Stomach (tissue), 9 donors: ENCODE results near the gene SLC38A1. TPM values are rescaled to one million over a fixed set of nuclear protein-coding genes. Genes with fewer than 3 reads are reported as not detected.

Source experiments
- DNase-seq, 2 donors: peaks; one replicate each; pipeline versions ENCODE4 v3.0.0 to v3.0.0-alpha.2; 2013 to 2019
- H3K27ac ChIP-seq, 5 donors: fragments of 200-600 bp in 4 of 5; sonication (generic) in 4 of 5; one replicate each; pipeline ENCODE4 v1.5.1; 2013 to 2019; ENCODE audit warnings: mild to moderate bottlenecking in 1 of 5, moderate library complexity in 1 of 5
- H3K27me3 ChIP-seq, 3 donors: fragments of 200-600 bp; sonication (generic); one replicate each; pipeline ENCODE4 v1.5.1; 2017 to 2019; ENCODE audit warnings: mixed run types in 1 of 3
- H3K36me3 ChIP-seq, 4 donors: fragments of 200-600 bp; sonication (generic); 1 replicate in 3 of 4; 2 replicates in 1 of 4; pipeline ENCODE4 v1.5.1; 2016 to 2019
- H3K4me1 ChIP-seq, 4 donors: fragments of 200-600 bp; sonication (generic); one replicate each; pipeline ENCODE4 v1.5.1; 2016 to 2019
- H3K4me3 ChIP-seq, 4 donors: fragments of 200-600 bp; sonication (generic) in 3 of 4; one replicate each; pipeline ENCODE4 v1.5.1; 2016 to 2019; ENCODE audit warnings: mild to moderate bottlenecking in 1 of 4
- H3K9me3 ChIP-seq, 4 donors: fragments of 200-600 bp; sonication (generic); one replicate each; pipeline ENCODE4 v1.5.1; 2016 to 2019
- CTCF ChIP-seq, 7 experiments: fragments of 450-650 bp in 4 of 7; fragments of 200-600 bp in 3 of 7; sonication (generic) in 3 of 7; IDR thresholded peaks; one replicate each; pipeline ENCODE4 v1.5.1; 2016 to 2019; ENCODE audit warnings: antibody characterized with exemption in 7 of 7, control low read depth in 2 of 7, mild to moderate bottlenecking in 1 of 7
- EP300 ChIP-seq: sonication (generic); formaldehyde crosslinking; IDR thresholded peaks from one replicate; pipeline ENCODE4 v1.6.1; 2017; ENCODE audit warnings: antibody characterized with exemption
- POLR2A ChIP-seq, 4 donors: fragments of 450-650 bp; IDR thresholded peaks; one replicate each; pipeline ENCODE4 v1.6.1; 2016; ENCODE audit warnings: antibody characterized with exemption in 4 of 4, control low read depth in 2 of 4, mild to moderate bottlenecking in 1 of 4, moderate library complexity in 1 of 4
- POLR2AphosphoS5 ChIP-seq, 3 donors: sonication (generic); formaldehyde crosslinking; IDR thresholded peaks; one replicate each; pipeline ENCODE4 v1.6.1; 2016; ENCODE audit warnings: antibody characterized with exemption in 3 of 3
- WGBS, 5 donors: extraction: QIAGEN DNeasy Blood & Tissue Kit in 3 of 5; methylation state at CpG; one replicate each; pipeline versions ENCODE4 v1.1.5 to v1.1.7; 2013 to 2018; 5-methylcytosine and 5-hydroxymethylcytosine counted together
- intact Hi-C: fragments of 100-400 bp; cut with DNase I; formaldehyde crosslinking; loops from one replicate; pipeline ENCODE4 v1.15.1; 2023; ENCODE audit warnings: low total_unique reads
- polyA plus RNA-seq, 3 donors: library from polyadenylated mRNA; stranded (reverse); fragments of 200-250 nt; gene quantifications; one replicate each; pipeline ENCODE4 v1.2.3, GENCODE V29; 2013
- total RNA-seq, 5 donors: library from RNA; depleted of rRNA; stranded (reverse); fragments of >200 nt; gene quantifications; one replicate each; pipeline versions ENCODE4 v1.1.0 to v1.2.3, GENCODE V29; 2014 to 2016
- donor health status: healthy with polysubstance abuse.
- donor health status: Bipolar disorder and iron deficiency.
- donor health status: healthy.

The SLC38A1 gene
- total and polyA plus RNA-seq, 8 donors = 3.2 to 164 (median 51.6) TPM

GRCh38 chr12:46222636-46223035 lies 46.2 kb downstream of the SLC38A1 start:
- TF ChIP-seq POLR2A (IDR thresholded peaks at IDR 0.05) (no peak), EP300 (no peak), CTCF (IDR thresholded peaks at IDR 0.05) (no peak)
- intact Hi-C loops = no loop called here
- Histone ChIP-seq H3K4me3 (no peak overlapping the region), H3K27me3 (no peaks in the 10 kb centered on the region), H3K4me1 (peaks cover 0 to 74% (median 35%) of the 10 kb centered on the region in 4 donors), H3K27ac (peak overlapping the region in 1 of 5 donors; percentile 68), H3K36me3 (peaks cover 0 to 6% (median 0%) of the 10 kb centered on the region in 4 donors), H3K9me3 (no peaks in the 10 kb centered on the region)
- DNase-seq = no peak
- WGBS, 5 donors = 65 to 76% (median 67%) methylated on average over 1 of the region's 1 CpG

- H3K4me1 ChIP-seq = peaks cover 0 to 79% (median 39%) of the 10 kb centered on the region in 4 donors
- peak overlapping the region in 2 of 5 donors; percentile 7 to 68 for H3K27ac ChIP-seq
- H3K27me3 ChIP-seq = no peaks in the 10 kb centered on the region
- intact Hi-C loops = no loop called here
- WGBS, 5 donors = 70 to 90% (median 83%) methylated on average over 4 of the region's 4 CpGs
- no peak for TF ChIP-seq EP300
- no peak for TF ChIP-seq POLR2A (IDR thresholded peaks at IDR 0.05)
- TF ChIP-seq POLR2AphosphoS5 (IDR thresholded peaks at IDR 0.05) = no peak
- no peak for TF ChIP-seq CTCF (IDR thresholded peaks at IDR 0.05)
- DNase-seq = peak in 1 of 2 donors; percentile 38
- no peaks in the 10 kb centered on the region for H3K9me3 ChIP-seq
- no peak overlapping the region for H3K4me3 ChIP-seq
- H3K36me3 ChIP-seq = peaks cover 0 to 6% (median 0%) of the 10 kb centered on the region in 4 donors
These were observed 47.4 kb downstream of the SLC38A1 start for GRCh38 chr12:46221255-46222128.

GRCh38 chr12:46219877-46220655 lies 48.8 kb downstream of the SLC38A1 start:
- H3K27me3 ChIP-seq = no peaks in the 10 kb centered on the region
- no peak for DNase-seq
- H3K4me1 ChIP-seq = peaks cover 0 to 93% (median 45%) of the 10 kb centered on the region in 4 donors
- no peak for TF ChIP-seq POLR2AphosphoS5 (IDR thresholded peaks at IDR 0.05)
- TF ChIP-seq POLR2A (IDR thresholded peaks at IDR 0.05) = no peak
- TF ChIP-seq EP300 = no peak
- TF ChIP-seq CTCF (IDR thresholded peaks at IDR 0.05) = no peak
- no peaks in the 10 kb centered on the region for H3K9me3 ChIP-seq
- H3K4me3 ChIP-seq = no peak overlapping the region
- peaks cover 0 to 6% (median 0%) of the 10 kb centered on the region in 4 donors for H3K36me3 ChIP-seq
- H3K27ac ChIP-seq = peak overlapping the region in 3 of 5 donors; percentile 32 to 67 (median 57)
- intact Hi-C loops = no loop called here
- WGBS, 5 donors = 66 to 90% (median 72%) methylated on average over 10 of the region's 10 CpGs

GRCh38 chr12:46219132-46219876 lies 49.5 kb downstream of the SLC38A1 start:
- Histone ChIP-seq H3K4me3 (no peak overlapping the region), H3K4me1 (peaks cover 0 to 90% (median 44%) of the 10 kb centered on the region in 4 donors), H3K27me3 (no peaks in the 10 kb centered on the region), H3K27ac (peak overlapping the region in 4 of 5 donors; percentile 25 to 67 (median 58)), H3K9me3 (no peaks in the 10 kb centered on the region), H3K36me3 (peaks cover 0 to 6% (median 0%) of the 10 kb centered on the region in 4 donors)
- TF ChIP-seq POLR2AphosphoS5 (IDR thresholded peaks at IDR 0.05) = no peak
- TF ChIP-seq CTCF (IDR thresholded peaks at IDR 0.05) = no peak
- no peak for TF ChIP-seq POLR2A (IDR thresholded peaks at IDR 0.05)
- no peak for TF ChIP-seq EP300
- DNase-seq = no peak
- WGBS, 5 donors = 77 to 91% (median 83%) methylated on average over 2 of the region's 2 CpGs
- intact Hi-C loops = no loop called here
